Activated CD8-positive, alpha-beta T cell treated with anti-CD3 and anti-CD28 coated beads for 36 hours (primary cell): ENCODE results near the gene FBXL17. TPM values are rescaled to one million over a fixed set of nuclear protein-coding genes. Genes with fewer than 3 reads are reported as not detected.

Experiments
- ATAC-seq: fragments of 200-7000 bp; cut with Tn5 transposase; one replicate; pipeline ENCODE4 v1.10.0; 2021; ENCODE audit warnings: mild to moderate bottlenecking, moderate library complexity
- CTCF ChIA-PET: fragments of 350-600 bp; sonication (Branson Sonifier 250); formaldehyde crosslinking; loops from one replicate; lab custom pipeline; 2021; ENCODE audit warnings: antibody characterized with exemption; lab: Charles Lee
- POLR2A ChIA-PET: fragments of 350-600 bp; sonication (Branson Sonifier 250); formaldehyde crosslinking; loops from one replicate; lab custom pipeline; 2021; ENCODE audit warnings: antibody characterized with exemption; lab: Charles Lee
- DNase-seq: peaks from one replicate; pipeline ENCODE4 v3.0.0-alpha.2; 2020
- H3K27ac Mint-ChIP-seq: one replicate; pipeline ENCODE4 v1.8.0; 2021; ENCODE audit warnings: mild to moderate bottlenecking, mixed read lengths
- H3K27me3 Mint-ChIP-seq: one replicate; pipeline ENCODE4 v1.8.0; 2021; ENCODE audit warnings: mixed read lengths
- H3K36me3 Mint-ChIP-seq: one replicate; pipeline ENCODE4 v1.8.0; 2021; ENCODE audit warnings: low read depth, mixed read lengths
- H3K4me1 Mint-ChIP-seq: one replicate; pipeline ENCODE4 v1.8.0; 2021; ENCODE audit warnings: low read depth, mixed read lengths
- H3K4me3 Mint-ChIP-seq: one replicate; pipeline ENCODE4 v1.8.0; 2021; ENCODE audit warnings: mild to moderate bottlenecking, moderate library complexity, mixed read lengths
- H3K9me3 Mint-ChIP-seq: one replicate; pipeline ENCODE4 v1.8.0; 2021; ENCODE audit warnings: mixed read lengths
- intact Hi-C: fragments of 100-400 bp; cut with micrococcal nuclease; formaldehyde crosslinking; loops from one replicate; pipeline ENCODE4 v1.10.0; 2022
- total RNA-seq, 2 experiments: library from RNA; stranded (reverse); gene quantifications; one replicate each; pipeline ENCODE4 v1.2.3, GENCODE V29; 2021
- TF ChIP-seq, protein P1 (sequence below): fragments of 200-600 bp; IDR thresholded peaks from one replicate; pipeline ENCODE4 v1.8.0; 2022; ENCODE audit warnings: antibody characterized with exemption, mild to moderate bottlenecking

Gene FBXL17
- total RNA-seq, 2 experiments from 2014 or later: 3.0 to 5.3 TPM

DNA sequence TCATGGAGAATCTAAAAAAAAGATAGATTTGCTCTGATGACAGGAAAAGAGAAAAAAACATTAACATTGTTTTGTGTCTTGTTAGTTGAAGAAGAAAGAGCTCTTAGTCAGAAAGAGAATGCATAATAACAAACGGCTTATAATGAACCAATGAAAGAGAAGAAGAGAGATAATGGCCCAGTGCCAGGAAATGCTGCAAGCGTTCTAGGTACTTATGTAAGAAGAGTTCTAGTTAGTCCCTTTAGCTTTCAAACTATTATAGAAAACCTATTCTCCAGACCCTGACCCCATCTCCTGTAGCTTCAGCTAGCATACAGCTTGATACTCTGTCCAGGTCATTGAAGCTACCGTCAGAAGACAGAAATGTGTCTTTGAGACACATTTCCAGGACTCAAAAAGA, 70.2 kb downstream of the FBXL17 start:
- intact Hi-C loops: no loop called here
- peaks cover 2% of the 10 kb centered on the region for H3K36me3 Mint-ChIP-seq
- no peak for ATAC-seq
- no peak overlapping the region for H3K27ac Mint-ChIP-seq
- no peaks in the 10 kb centered on the region for H3K27me3 Mint-ChIP-seq
- no peak for DNase-seq
- POLR2A ChIA-PET: no interaction called here
- CTCF ChIA-PET: interaction anchor here (0.8 to 1.1 kb wide), 2 partner anchors 26 to 51 kb away, joined by 3 to 4 read pairs; no protein-coding TSS in a partner anchor
- TF ChIP-seq, protein P1, sequence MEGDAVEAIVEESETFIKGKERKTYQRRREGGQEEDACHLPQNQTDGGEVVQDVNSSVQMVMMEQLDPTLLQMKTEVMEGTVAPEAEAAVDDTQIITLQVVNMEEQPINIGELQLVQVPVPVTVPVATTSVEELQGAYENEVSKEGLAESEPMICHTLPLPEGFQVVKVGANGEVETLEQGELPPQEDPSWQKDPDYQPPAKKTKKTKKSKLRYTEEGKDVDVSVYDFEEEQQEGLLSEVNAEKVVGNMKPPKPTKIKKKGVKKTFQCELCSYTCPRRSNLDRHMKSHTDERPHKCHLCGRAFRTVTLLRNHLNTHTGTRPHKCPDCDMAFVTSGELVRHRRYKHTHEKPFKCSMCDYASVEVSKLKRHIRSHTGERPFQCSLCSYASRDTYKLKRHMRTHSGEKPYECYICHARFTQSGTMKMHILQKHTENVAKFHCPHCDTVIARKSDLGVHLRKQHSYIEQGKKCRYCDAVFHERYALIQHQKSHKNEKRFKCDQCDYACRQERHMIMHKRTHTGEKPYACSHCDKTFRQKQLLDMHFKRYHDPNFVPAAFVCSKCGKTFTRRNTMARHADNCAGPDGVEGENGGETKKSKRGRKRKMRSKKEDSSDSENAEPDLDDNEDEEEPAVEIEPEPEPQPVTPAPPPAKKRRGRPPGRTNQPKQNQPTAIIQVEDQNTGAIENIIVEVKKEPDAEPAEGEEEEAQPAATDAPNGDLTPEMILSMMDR: no peak
- no peak overlapping the region for H3K4me3 Mint-ChIP-seq
- H3K4me1 Mint-ChIP-seq: no peaks in the 10 kb centered on the region
- no peaks in the 10 kb centered on the region for H3K9me3 Mint-ChIP-seq

- H3K4me1 Mint-ChIP-seq: peaks cover 4% of the 10 kb centered on the region
- DNase-seq (no peak), ATAC-seq (no peak)
- intact Hi-C loops: no loop called here
- POLR2A ChIA-PET: no interaction called here
- CTCF ChIA-PET: no interaction called here
- no peak overlapping the region for H3K4me3 Mint-ChIP-seq
- no peak overlapping the region for H3K27ac Mint-ChIP-seq
- no peaks in the 10 kb centered on the region for H3K9me3 Mint-ChIP-seq
- no peaks in the 10 kb centered on the region for H3K27me3 Mint-ChIP-seq
- H3K36me3 Mint-ChIP-seq: no peaks in the 10 kb centered on the region
- TF ChIP-seq, protein P1: no peak
Observed at GRCh38 chr5:108303611-108304010, 78.3 kb downstream of the FBXL17 start.

DNA sequence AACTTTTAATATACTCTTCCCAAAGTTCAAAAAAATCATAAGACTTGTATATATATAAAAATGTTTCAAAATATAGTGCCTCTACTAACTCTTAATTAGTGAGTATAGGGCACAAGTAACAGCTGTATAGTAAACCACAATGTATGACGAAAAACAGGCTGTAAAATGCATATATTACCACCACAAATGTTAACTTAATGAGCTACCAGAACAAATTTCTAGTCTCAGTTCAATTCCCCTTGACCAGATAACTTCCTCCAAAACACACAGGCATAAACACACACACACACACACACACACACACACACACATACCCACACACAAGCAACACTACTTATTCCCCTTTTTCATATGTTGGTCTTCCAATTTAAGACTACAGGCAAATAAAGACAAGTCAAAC, 78.8 kb downstream of the FBXL17 start:
- ChIA-PET POLR2A (no interaction called here), CTCF (no interaction called here)
- Mint-ChIP-seq H3K4me1 (peaks cover 5% of the 10 kb centered on the region), H3K4me3 (no peak overlapping the region), H3K27me3 (no peaks in the 10 kb centered on the region), H3K36me3 (no peaks in the 10 kb centered on the region), H3K27ac (no peak overlapping the region), H3K9me3 (no peaks in the 10 kb centered on the region)
- no peak for ATAC-seq
- no peak for DNase-seq
- TF ChIP-seq, protein P1: no peak
- intact Hi-C loops: no loop called here

GRCh38 chr5:108297042-108297601, 84.8 kb downstream of the FBXL17 start:
- Mint-ChIP-seq H3K4me1 (peaks cover 4% of the 10 kb centered on the region), H3K36me3 (no peaks in the 10 kb centered on the region), H3K9me3 (no peaks in the 10 kb centered on the region), H3K4me3 (no peak overlapping the region), H3K27ac (no peak overlapping the region), H3K27me3 (no peaks in the 10 kb centered on the region)
- ATAC-seq (no peak), DNase-seq (no peak)
- ChIA-PET CTCF (no interaction called here), POLR2A (no interaction called here)
- intact Hi-C loops: no loop called here
- TF ChIP-seq, protein P1: no peak

GRCh38 chr5:108295578-108296368, 86.1 kb downstream of the FBXL17 start:
- H3K27ac Mint-ChIP-seq: no peak overlapping the region
- ChIA-PET CTCF (interaction anchor here (1.0 kb wide), 1 partner anchor 36 kb away, joined by 4 read pairs; no protein-coding TSS in a partner anchor), POLR2A (no interaction called here)
- peaks cover 4% of the 10 kb centered on the region for H3K4me1 Mint-ChIP-seq
- intact Hi-C loops: no loop called here
- TF ChIP-seq, protein P1: no peak
- no peaks in the 10 kb centered on the region for H3K9me3 Mint-ChIP-seq
- no peaks in the 10 kb centered on the region for H3K27me3 Mint-ChIP-seq
- H3K4me3 Mint-ChIP-seq: no peak overlapping the region
- H3K36me3 Mint-ChIP-seq: peaks cover 3% of the 10 kb centered on the region
- no peak for ATAC-seq
- DNase-seq: no peak
